HCT116 (cell line): ENCODE measurements around the gene GRK5.

Experiments
- REST ChIP-seq: IDR thresholded peaks from 2 replicates; pipeline ENCODE4 v1.6.1; 2012; ENCODE audit warnings: low read depth
- SIN3A ChIP-seq: IDR thresholded peaks from 2 replicates; pipeline ENCODE4 v1.6.1; 2012; ENCODE audit warnings: low read depth
- ZFX ChIP-seq: fragments of 450-650 bp; IDR thresholded peaks from 2 replicates; pipeline ENCODE4 v1.6.1; 2017
- TF ChIP-seq, protein P1 (sequence below), 3 experiments: fragments of 200-600 bp in 1 of 3; sonication (generic) in 1 of 3; IDR thresholded peaks in 2 of 3; conservative IDR thresholded peaks in 1 of 3; 2 replicates each; pipeline ENCODE4 v1.5.1; 2012 to 2017; ENCODE audit warnings: low read depth in 2 of 3, low read length in 2 of 3, antibody characterized with exemption in 1 of 3, borderline replicate concordance in 1 of 3, control low read depth in 1 of 3, mild to moderate bottlenecking in 1 of 3, mixed read lengths in 1 of 3, mixed run types in 1 of 3, moderate library complexity in 1 of 3; ENCODE audit not compliant: insufficient read depth in 1 of 3

- TF ChIP-seq SIN3A (no peak), REST (no peak), ZFX (no peak)
- TF ChIP-seq, protein P1, sequence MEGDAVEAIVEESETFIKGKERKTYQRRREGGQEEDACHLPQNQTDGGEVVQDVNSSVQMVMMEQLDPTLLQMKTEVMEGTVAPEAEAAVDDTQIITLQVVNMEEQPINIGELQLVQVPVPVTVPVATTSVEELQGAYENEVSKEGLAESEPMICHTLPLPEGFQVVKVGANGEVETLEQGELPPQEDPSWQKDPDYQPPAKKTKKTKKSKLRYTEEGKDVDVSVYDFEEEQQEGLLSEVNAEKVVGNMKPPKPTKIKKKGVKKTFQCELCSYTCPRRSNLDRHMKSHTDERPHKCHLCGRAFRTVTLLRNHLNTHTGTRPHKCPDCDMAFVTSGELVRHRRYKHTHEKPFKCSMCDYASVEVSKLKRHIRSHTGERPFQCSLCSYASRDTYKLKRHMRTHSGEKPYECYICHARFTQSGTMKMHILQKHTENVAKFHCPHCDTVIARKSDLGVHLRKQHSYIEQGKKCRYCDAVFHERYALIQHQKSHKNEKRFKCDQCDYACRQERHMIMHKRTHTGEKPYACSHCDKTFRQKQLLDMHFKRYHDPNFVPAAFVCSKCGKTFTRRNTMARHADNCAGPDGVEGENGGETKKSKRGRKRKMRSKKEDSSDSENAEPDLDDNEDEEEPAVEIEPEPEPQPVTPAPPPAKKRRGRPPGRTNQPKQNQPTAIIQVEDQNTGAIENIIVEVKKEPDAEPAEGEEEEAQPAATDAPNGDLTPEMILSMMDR (IDR thresholded peaks at IDR 0.05 in 2 of 3, conservative IDR thresholded peaks at IDR 0.05 in 1 of 3; ENCODE audit: borderline replicate concordance in 1 of 3, insufficient read depth in 1 of 3, low read depth in 2 of 3, low read length in 2 of 3), result no peak
These were observed 119.8 kb downstream of the GRK5 start for GRCh38 chr10:119327096-119327745.
